IMR-90 (cell line): ENCODE results near the gene YES1.

Source experiments
- BHLHE40 ChIP-seq: fragments of 150-350 bp; IDR thresholded peaks from 2 replicates; pipeline ENCODE4 v1.6.1; 2016; ENCODE audit warnings: mild to moderate bottlenecking, low read depth, low read length
- CEBPB ChIP-seq: IDR thresholded peaks from 2 replicates; pipeline ENCODE4 v1.6.1; 2012; ENCODE audit warnings: low read depth, low read length, improper control_type of control experiment
- CHD1 ChIP-seq: IDR thresholded peaks from 2 replicates; pipeline ENCODE4 v1.6.1; 2012; ENCODE audit warnings: low read depth, low read length, improper control_type of control experiment
- CTCF ChIP-seq: conservative IDR thresholded peaks from 2 replicates; pipeline ENCODE4 v1.5.1; 2012; ENCODE audit warnings: mild to moderate bottlenecking, low read depth, low read length, improper control_type of control experiment
- ELK1 ChIP-seq: fragments of 150-350 bp; IDR thresholded peaks from 2 replicates; pipeline ENCODE4 v1.6.1; 2016; ENCODE audit warnings: low read depth, mild to moderate bottlenecking, low read length, moderate library complexity, borderline replicate concordance
- POLR2A ChIP-seq: IDR thresholded peaks from 2 replicates; pipeline ENCODE4 v1.6.1; 2012; ENCODE audit warnings: mild to moderate bottlenecking, low read depth, low read length
- RAD21 ChIP-seq: IDR thresholded peaks from 2 replicates; pipeline ENCODE4 v1.6.1; 2012; ENCODE audit warnings: low read length, improper control_type of control experiment
- RCOR1 ChIP-seq: IDR thresholded peaks from 2 replicates; pipeline ENCODE4 v1.6.1; 2012; ENCODE audit warnings: mild to moderate bottlenecking, low read length, improper control_type of control experiment; ENCODE audit not compliant: insufficient replicate concordance
- RFX5 ChIP-seq: IDR thresholded peaks from 2 replicates; pipeline ENCODE4 v1.8.0; 2012; ENCODE audit warnings: low read depth, mild to moderate bottlenecking, low read length, moderate library complexity
- SMC3 ChIP-seq: fragments of 150-350 bp; IDR thresholded peaks from 2 replicates; pipeline ENCODE4 v1.6.1; 2016; ENCODE audit warnings: low read depth, mild to moderate bottlenecking, antibody characterized with exemption, low read length, moderate library complexity
- USF2 ChIP-seq: fragments of 150-350 bp; IDR thresholded peaks from 2 replicates; pipeline ENCODE4 v1.6.1; 2017; ENCODE audit warnings: mild to moderate bottlenecking, antibody characterized with exemption, low read length, low read depth

- no peak for TF ChIP-seq USF2
- no peak for TF ChIP-seq CTCF
- no peak for TF ChIP-seq CEBPB
- no peak for TF ChIP-seq POLR2A
- TF ChIP-seq RFX5: no peak
- TF ChIP-seq BHLHE40: no peak
- TF ChIP-seq RAD21: no peak
- no peak for TF ChIP-seq ELK1
- no peak for TF ChIP-seq SMC3
- TF ChIP-seq RCOR1: no peak
- TF ChIP-seq CHD1: no peak
These were observed 36.2 kb upstream of the YES1 start for GRCh38 chr18:848062-848861.
